ENCODE results near the gene NTMT1. TPM values are rescaled to one million over a fixed set of nuclear protein-coding genes. Genes with fewer than 3 reads are reported as not detected.

NTMT1 gene
- total RNA-seq, 1 donor from 2014 or later: 25.6 TPM

DNA sequence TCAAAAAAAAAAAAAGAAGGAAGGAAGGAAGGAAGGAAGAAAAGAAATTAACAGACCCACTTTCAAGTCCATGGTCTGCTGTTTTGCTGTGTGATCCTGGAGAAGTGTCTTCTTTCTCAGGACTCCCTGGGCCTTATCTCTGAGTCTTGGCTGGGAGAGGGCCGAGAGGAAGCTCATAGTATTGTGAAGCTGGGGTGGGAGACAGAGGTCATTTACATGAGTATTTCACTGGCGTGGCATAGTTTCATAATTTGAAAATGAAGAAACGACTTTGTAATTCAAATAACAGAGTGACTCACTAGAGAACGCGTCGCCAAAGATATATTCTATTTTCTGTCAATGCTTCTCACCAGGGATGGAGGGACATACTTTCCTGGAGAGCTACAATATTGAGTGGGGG lies 2.6 kb upstream of the NTMT1 start:
- Histone ChIP-seq H3K27ac (no peak overlapping the region), H3K4me1 (peaks cover 36% of the 10 kb centered on the region), H3K4me3 (no peak overlapping the region), H3K36me3 (no peaks in the 10 kb centered on the region), H3K27me3 (peaks cover 11% of the 10 kb centered on the region), H3K9me3 (no peaks in the 10 kb centered on the region)
- DNase-seq (no peak), ATAC-seq (no peak)
- intact Hi-C loops (cut with DNase I): no loop called here
- TF ChIP-seq, protein P1, sequence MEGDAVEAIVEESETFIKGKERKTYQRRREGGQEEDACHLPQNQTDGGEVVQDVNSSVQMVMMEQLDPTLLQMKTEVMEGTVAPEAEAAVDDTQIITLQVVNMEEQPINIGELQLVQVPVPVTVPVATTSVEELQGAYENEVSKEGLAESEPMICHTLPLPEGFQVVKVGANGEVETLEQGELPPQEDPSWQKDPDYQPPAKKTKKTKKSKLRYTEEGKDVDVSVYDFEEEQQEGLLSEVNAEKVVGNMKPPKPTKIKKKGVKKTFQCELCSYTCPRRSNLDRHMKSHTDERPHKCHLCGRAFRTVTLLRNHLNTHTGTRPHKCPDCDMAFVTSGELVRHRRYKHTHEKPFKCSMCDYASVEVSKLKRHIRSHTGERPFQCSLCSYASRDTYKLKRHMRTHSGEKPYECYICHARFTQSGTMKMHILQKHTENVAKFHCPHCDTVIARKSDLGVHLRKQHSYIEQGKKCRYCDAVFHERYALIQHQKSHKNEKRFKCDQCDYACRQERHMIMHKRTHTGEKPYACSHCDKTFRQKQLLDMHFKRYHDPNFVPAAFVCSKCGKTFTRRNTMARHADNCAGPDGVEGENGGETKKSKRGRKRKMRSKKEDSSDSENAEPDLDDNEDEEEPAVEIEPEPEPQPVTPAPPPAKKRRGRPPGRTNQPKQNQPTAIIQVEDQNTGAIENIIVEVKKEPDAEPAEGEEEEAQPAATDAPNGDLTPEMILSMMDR (IDR thresholded peaks at IDR 0.05): no peak

DNA sequence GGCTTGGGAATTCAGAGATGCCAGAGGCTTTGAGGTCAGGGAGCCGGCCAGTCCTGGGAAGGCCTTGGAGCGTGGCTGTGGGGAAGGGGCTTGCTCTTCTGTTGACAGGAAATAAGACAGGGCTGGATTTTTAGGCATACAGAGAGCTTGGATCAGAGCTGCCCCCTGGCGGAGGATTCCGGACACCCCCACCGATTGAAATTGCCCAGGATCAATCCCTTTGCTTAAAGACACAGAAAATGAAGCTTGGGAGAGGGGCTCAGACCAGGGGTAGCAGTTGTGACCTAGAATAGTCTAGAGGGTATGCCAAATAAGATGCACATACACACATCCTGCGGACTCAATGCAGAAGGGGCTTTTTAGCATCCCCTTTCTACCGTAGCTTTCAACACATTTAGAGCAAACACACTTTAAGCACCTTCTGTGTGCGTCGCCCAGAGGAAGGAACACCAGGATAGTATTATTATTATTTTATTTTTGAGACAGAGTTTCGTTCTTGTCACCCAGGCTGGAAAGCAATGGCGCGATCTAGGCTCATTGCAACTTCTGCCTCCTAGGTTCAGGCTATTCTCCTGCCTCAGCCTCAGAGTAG lies 1.7 kb upstream of the NTMT1 start:
- peak; percentile 83 for DNase-seq

DNA sequence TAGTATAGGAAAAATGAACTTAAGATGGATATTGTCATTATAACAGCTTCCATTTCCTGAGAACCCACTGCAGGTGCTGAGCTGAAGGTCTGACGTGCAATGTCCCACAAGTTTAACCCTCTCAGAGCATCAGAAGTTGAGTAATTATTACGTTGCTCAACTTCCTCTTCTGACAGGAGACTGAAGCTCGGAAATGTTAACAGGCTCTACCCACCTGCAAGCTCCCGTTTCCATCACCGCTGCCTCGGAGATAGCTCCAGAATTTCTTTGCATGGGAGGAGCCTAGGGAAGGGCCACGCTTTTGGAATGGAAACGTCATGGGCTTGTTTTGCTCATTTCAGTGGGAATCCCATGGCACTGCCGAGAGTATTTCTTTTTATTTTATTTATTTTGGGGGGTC lies 1.0 kb upstream of the NTMT1 start:
- no peak overlapping the region for H3K27ac ChIP-seq
- peaks cover 50% of the 10 kb centered on the region for H3K4me1 ChIP-seq
- H3K4me3 ChIP-seq: peak overlapping the region; percentile 93
- H3K27me3 ChIP-seq: peaks cover 4% of the 10 kb centered on the region
- H3K9me3 ChIP-seq: no peaks in the 10 kb centered on the region
- TF ChIP-seq, protein P1 (IDR thresholded peaks at IDR 0.05): no peak
- ATAC-seq: peak; percentile 1
- no peaks in the 10 kb centered on the region for H3K36me3 ChIP-seq
- intact Hi-C loops (cut with DNase I): no loop called here
- no peak for DNase-seq

More for the DNA sequence above, 1.7 kb upstream of the NTMT1 start:
- no peak overlapping the region for H3K4me3 ChIP-seq
- TF ChIP-seq, protein P1 (IDR thresholded peaks at IDR 0.05): peak; percentile 76
- intact Hi-C loops (cut with DNase I): no loop called here
- H3K9me3 ChIP-seq: no peaks in the 10 kb centered on the region
- H3K36me3 ChIP-seq: no peaks in the 10 kb centered on the region
- no peak overlapping the region for H3K27ac ChIP-seq
- ATAC-seq: no peak
- peaks cover 43% of the 10 kb centered on the region for H3K4me1 ChIP-seq
- H3K27me3 ChIP-seq: peaks cover 11% of the 10 kb centered on the region

DNA sequence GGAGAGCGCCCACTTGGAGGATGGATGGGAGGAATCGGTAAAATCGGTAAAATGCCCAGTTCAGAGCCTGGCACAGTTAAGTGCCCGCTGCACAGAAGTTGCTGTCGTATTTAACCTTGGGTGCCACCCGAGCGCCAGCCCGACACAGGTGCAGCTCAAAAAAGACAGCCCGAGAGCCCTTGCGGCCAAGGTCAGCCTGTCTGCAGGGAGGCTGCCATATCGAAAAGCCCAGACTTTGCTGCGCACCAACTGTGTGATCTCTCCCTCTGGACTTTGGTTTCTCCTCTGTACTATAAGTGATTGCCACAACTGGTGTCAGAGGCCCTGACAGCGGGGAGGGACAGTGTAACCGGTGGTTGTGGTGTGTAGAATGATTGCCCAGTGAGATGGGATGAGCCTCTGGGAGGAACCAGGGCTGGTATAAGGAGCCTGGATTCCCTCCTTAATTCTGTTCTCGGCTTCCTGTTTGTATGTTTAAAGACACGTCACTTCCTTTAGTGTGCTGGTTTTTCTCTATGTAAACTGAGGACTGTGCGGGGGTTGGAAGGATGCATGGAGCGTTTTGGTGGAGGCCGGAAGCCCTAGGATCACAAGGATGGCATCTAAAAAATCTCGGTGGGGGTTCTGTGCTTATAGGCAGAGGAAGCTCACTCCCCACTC lies 792 bp downstream of the NTMT1 start:
- ATAC-seq (peak; percentile 3), DNase-seq (no peak)
- Histone ChIP-seq H3K4me1 (peaks cover 46% of the 10 kb centered on the region), H3K36me3 (no peaks in the 10 kb centered on the region), H3K4me3 (peak overlapping the region; percentile 93), H3K27me3 (no peaks in the 10 kb centered on the region), H3K9me3 (no peaks in the 10 kb centered on the region), H3K27ac (peak overlapping the region; percentile 96)
- intact Hi-C loops (cut with DNase I): no loop called here
- TF ChIP-seq, protein P1 (IDR thresholded peaks at IDR 0.05): no peak

DNA sequence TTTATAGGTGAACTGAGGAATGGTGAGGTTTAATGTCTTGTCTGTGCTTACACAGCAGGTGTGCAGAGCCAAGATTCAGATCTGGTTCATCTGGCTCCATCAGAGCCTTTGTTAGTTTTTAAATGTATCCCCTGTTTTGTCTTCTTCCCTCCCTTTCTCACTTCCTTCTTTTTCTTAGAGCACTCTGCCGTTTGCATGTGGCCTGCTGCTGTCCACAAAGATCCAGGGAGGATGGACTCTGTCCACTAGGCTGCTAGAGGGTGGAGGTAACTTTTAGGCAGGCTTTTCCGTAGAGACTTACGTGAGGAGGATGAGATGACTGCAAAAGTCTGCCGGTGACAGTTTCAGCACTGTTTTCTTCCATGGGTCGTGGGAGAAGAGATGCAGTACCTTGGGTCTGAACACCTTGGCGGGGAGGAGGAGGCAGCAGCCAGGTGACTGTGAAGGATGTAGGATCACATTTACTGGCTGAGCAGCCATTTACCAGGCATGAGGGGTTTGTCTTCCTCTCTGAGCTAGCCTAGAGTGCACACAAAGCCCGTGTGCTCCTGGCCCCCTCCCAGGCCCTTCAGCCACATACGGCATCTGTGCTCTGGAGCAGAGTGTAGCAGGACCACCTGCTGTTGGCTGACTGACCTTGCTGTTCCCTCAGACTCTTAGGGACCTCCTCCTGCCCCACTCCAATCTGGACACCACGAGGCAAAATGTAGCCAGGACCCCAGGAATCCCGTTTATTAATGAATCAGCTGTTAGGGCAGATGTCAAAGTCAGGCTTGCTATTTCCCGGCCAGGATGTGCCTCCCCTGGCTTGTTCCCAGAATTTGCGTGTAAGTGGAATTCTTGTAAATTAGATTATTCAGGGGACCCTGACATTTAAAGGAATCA lies 1.8 kb downstream of the NTMT1 start:
- DNase-seq (no peak), ATAC-seq (no peak)
- H3K36me3 ChIP-seq: peaks cover 5% of the 10 kb centered on the region
- peaks cover 46% of the 10 kb centered on the region for H3K4me1 ChIP-seq
- H3K27me3 ChIP-seq: no peaks in the 10 kb centered on the region
- intact Hi-C loops (cut with DNase I): no loop called here
- H3K9me3 ChIP-seq: no peaks in the 10 kb centered on the region
- H3K4me3 ChIP-seq: peak overlapping the region; percentile 93
- H3K27ac ChIP-seq: peak overlapping the region; percentile 96
- TF ChIP-seq, protein P1 (IDR thresholded peaks at IDR 0.05): no peak

All from upper lobe of right lung (tissue), 1 donor.